HUES6 (cell line): ENCODE data around the gene CD82.

Experiments
- H3K27ac ChIP-seq: 2 replicates; pipeline ENCODE4 v1.7.0; 2013; ENCODE audit warnings: low read depth, mild to moderate bottlenecking, low read length, inconsistent platforms
- H3K27me3 ChIP-seq: 2 replicates; pipeline ENCODE4 v1.6.1; 2013; ENCODE audit warnings: low read length; ENCODE audit not compliant: control insufficient read depth, insufficient read depth
- H3K36me3 ChIP-seq: 2 replicates; pipeline ENCODE4 v1.6.1; 2013; ENCODE audit warnings: low read length; ENCODE audit not compliant: control insufficient read depth, insufficient read depth
- H3K4me1 ChIP-seq: 2 replicates; pipeline ENCODE4 v1.6.1; 2013; ENCODE audit warnings: low read length; ENCODE audit not compliant: control insufficient read depth, insufficient read depth
- H3K4me3 ChIP-seq: 2 replicates; pipeline ENCODE4 v1.5.1; 2013; ENCODE audit warnings: low read depth, low read length
- H3K9ac ChIP-seq: one replicate; pipeline ENCODE4 v1.6.1; 2013; ENCODE audit warnings: mild to moderate bottlenecking, low read length
- H3K9me3 ChIP-seq: 2 replicates; pipeline ENCODE4 v1.6.1; 2013; ENCODE audit warnings: low read depth, low read length; ENCODE audit not compliant: control insufficient read depth, insufficient read depth

Gene CD82

DNA sequence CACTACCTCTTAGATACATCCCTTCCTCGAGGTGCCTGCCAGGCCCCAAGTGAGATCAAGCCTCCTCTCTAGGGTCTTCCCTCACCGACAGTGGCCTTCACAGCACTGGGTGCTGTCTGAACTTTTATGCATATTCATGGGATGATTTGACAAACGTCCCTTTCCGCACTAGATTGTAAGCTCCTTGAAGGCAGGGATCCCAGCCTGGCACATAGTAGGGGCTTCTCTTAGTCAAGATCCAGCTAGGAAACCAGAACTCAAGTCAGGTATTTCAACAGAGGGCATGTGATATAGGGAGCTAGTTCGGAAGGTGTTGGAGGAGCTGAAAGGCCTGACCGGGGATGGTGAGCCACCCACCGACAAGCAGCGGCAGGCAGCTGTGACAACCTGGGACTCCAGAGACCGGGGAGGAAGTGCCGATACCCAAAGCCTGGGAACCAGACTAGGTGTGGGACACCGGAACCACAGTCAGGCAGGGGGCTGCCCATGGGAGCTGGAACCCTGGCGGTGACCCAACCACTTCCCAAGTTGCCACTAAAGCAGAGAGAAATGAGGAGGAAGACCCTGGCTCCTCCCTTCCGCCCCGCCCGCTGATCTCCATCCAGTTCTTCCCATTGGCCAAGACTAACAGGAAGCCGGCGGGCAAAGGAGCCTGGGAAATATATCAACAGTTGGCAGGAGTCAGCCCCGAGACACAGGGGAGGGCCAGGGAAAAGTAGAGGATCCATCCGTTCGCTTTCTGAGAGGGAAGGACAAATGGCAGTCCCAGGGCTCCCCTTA is 39.8 kb upstream of the CD82 start:
- Histone ChIP-seq H3K36me3 (no peaks in the 10 kb centered on the region), H3K9ac (no peak overlapping the region), H3K9me3 (no peaks in the 10 kb centered on the region), H3K27me3 (no peaks in the 10 kb centered on the region), H3K4me3 (no peak overlapping the region), H3K27ac (no peak overlapping the region), H3K4me1 (peaks cover 32% of the 10 kb centered on the region)

DNA sequence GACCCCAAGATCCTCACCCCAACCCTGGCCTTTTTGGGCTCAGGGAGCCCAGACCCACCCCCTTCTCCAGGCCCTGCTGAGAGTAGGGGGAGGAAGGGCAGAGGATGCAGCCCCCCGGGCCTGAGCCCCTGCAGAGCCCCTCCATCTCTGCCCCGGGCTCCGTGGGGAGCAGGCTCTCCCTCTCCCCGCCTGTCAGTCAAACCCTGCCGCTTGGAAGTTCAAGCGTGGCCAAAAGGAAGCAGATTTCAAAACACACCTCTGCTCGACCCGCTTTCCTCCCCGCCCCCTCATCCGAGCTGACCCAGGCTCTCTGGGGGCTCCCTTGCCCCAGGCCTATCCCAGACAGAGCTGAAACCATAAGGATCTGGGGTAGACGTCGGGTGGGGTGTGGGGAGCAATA is 39.0 kb upstream of the CD82 start:
- no peaks in the 10 kb centered on the region for H3K9me3 ChIP-seq
- no peaks in the 10 kb centered on the region for H3K36me3 ChIP-seq
- no peak overlapping the region for H3K4me3 ChIP-seq
- H3K9ac ChIP-seq = no peak overlapping the region
- peaks cover 37% of the 10 kb centered on the region for H3K4me1 ChIP-seq
- H3K27ac ChIP-seq = no peak overlapping the region
- H3K27me3 ChIP-seq = no peaks in the 10 kb centered on the region

- peaks cover 37% of the 10 kb centered on the region for H3K4me1 ChIP-seq
- H3K36me3 ChIP-seq = no peaks in the 10 kb centered on the region
- no peak overlapping the region for H3K27ac ChIP-seq
- H3K27me3 ChIP-seq = no peaks in the 10 kb centered on the region
- H3K9ac ChIP-seq = no peak overlapping the region
- no peaks in the 10 kb centered on the region for H3K9me3 ChIP-seq
- no peak overlapping the region for H3K4me3 ChIP-seq
These were observed 38.0 kb upstream of the CD82 start for GRCh38 chr11:44527476-44527875.

DNA sequence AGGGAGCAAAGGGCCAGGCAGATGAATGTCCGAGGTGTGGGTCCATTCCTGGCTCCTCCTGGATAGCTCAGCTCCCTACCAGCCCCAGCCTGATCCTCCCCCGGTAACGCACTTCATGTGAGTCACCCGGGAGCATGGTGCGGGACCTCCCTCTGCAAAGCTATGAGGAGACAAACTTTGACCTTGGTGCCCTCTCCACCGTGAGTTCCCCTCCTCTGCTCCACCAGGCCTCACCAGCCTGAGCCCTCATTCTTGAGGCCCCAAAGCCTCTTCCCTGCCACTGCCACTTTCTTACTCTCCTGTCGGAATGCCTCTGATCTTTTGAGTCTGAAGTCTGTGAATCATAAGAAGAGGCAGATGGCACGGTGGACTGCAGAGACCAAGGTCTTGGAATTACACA is 37.4 kb upstream of the CD82 start:
- Histone ChIP-seq H3K9ac (no peak overlapping the region), H3K27ac (no peak overlapping the region), H3K9me3 (no peaks in the 10 kb centered on the region), H3K4me1 (peaks cover 37% of the 10 kb centered on the region), H3K36me3 (no peaks in the 10 kb centered on the region), H3K27me3 (no peaks in the 10 kb centered on the region), H3K4me3 (no peak overlapping the region)

DNA sequence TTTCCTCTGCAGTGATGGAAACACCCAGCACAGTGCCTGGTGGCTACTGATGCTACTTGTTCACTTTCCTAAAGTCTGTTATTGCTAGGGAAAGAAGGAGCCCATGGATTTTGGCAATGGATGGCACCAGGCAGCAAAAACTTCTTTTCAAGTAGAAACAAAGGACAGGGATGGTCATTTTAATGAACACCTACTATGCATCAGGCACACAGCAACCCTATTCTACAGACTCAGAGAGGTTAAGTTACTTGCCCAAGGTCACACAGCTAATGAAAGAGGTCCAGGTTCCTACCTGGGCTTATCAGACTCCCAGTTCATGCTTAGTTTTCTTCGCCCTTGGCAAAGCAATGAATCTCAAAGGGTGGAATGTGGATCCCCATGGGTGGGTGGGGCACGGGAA is 36.9 kb upstream of the CD82 start:
- H3K36me3 ChIP-seq = no peaks in the 10 kb centered on the region
- peaks cover 37% of the 10 kb centered on the region for H3K4me1 ChIP-seq

DNA sequence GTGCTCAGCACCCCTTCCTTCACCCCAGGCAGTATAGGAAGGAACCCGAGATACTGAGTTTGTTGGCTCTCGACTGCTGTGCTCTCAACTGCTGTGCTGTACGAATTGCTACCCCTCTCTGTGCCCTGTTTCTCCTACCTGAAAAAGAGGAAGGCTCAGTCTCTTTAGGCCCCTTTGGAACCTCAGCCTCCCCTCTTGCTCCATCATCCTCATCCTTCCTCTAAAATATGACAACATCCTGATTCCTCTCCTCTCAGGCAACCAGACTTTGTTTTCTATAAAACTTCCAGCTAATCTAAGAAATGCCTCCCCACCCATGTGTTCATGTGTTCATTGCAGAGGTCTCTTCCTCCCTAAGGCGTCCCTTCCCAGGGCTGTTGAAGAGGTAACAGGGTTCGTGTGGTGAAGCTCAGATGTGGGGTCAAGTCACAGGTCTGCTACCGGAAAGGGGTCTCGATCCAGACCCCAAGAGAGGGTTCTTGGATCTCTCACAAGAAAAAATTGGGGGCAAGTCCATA is 35.5 kb upstream of the CD82 start:
- no peaks in the 10 kb centered on the region for H3K27me3 ChIP-seq
- no peak overlapping the region for H3K9ac ChIP-seq
- H3K27ac ChIP-seq = no peak overlapping the region
- H3K36me3 ChIP-seq = no peaks in the 10 kb centered on the region
- H3K4me3 ChIP-seq = no peak overlapping the region
- H3K4me1 ChIP-seq = peaks cover 30% of the 10 kb centered on the region
- no peaks in the 10 kb centered on the region for H3K9me3 ChIP-seq

More for the DNA sequence above, 36.9 kb upstream of the CD82 start:
- Histone ChIP-seq H3K4me3 (no peak overlapping the region), H3K9me3 (no peaks in the 10 kb centered on the region), H3K27me3 (no peaks in the 10 kb centered on the region), H3K27ac (no peak overlapping the region), H3K9ac (no peak overlapping the region)

- Histone ChIP-seq H3K27me3 (no peaks in the 10 kb centered on the region), H3K36me3 (no peaks in the 10 kb centered on the region), H3K27ac (no peak overlapping the region), H3K9ac (no peak overlapping the region), H3K4me1 (peaks cover 29% of the 10 kb centered on the region), H3K9me3 (no peaks in the 10 kb centered on the region), H3K4me3 (no peak overlapping the region)
These were observed 34.9 kb upstream of the CD82 start for GRCh38 chr11:44530413-44531115.

DNA sequence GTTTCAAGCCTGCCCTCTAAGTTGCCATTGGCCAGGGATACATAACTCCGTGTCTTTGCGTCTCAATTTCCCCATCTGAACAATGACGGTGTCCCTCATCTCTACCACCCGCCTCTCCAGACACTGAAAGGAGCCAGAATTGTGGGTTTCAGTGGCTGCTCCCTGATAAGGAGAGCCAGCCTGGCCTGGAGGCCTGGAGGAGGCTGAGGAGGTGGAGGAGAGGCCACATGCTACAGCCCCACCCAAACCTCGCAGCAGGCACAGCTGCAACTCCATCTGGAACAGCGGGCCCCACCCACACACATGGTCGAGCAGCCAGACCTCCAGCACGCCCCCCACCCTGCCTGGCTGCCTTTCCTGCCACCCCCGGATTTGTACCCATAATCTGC is 34.4 kb upstream of the CD82 start:
- peaks cover 27% of the 10 kb centered on the region for H3K4me1 ChIP-seq
- H3K9ac ChIP-seq = no peak overlapping the region
- H3K27ac ChIP-seq = no peak overlapping the region
- no peaks in the 10 kb centered on the region for H3K36me3 ChIP-seq
- H3K27me3 ChIP-seq = no peaks in the 10 kb centered on the region
- no peak overlapping the region for H3K4me3 ChIP-seq
- no peaks in the 10 kb centered on the region for H3K9me3 ChIP-seq

GRCh38 chr11:44531636-44532035 is 33.8 kb upstream of the CD82 start:
- Histone ChIP-seq H3K9me3 (no peaks in the 10 kb centered on the region), H3K36me3 (no peaks in the 10 kb centered on the region), H3K9ac (no peak overlapping the region), H3K4me1 (peaks cover 22% of the 10 kb centered on the region), H3K27me3 (no peaks in the 10 kb centered on the region), H3K27ac (no peak overlapping the region), H3K4me3 (no peak overlapping the region)

GRCh38 chr11:44532809-44533208 is 32.7 kb upstream of the CD82 start:
- Histone ChIP-seq H3K4me3 (no peak overlapping the region), H3K9me3 (no peaks in the 10 kb centered on the region), H3K4me1 (peaks cover 15% of the 10 kb centered on the region), H3K27ac (no peak overlapping the region), H3K9ac (no peak overlapping the region), H3K27me3 (peaks cover 3% of the 10 kb centered on the region; the same call in 1 of the 2 replicates), H3K36me3 (no peaks in the 10 kb centered on the region)
